GM18951 (cell line): ENCODE data around the gene APP.

Experiments used
- POLR2A ChIP-seq: IDR thresholded peaks from 4 replicates; pipeline ENCODE4 v1.6.1; 2011; ENCODE audit warnings: mild to moderate bottlenecking; ENCODE audit not compliant: insufficient read length, insufficient read depth; ENCODE audit errors: extremely low read depth
- in situ Hi-C: fragments of 300-500 bp; cut with MboI; formaldehyde crosslinking; loops from one replicate; pipeline ENCODE4 v1.12.0; 2022; ENCODE audit warnings: low sequenced_read_pairs, mixed read lengths, inconsistent platforms; ENCODE audit not compliant: unreplicated experiment

Gene APP

DNA sequence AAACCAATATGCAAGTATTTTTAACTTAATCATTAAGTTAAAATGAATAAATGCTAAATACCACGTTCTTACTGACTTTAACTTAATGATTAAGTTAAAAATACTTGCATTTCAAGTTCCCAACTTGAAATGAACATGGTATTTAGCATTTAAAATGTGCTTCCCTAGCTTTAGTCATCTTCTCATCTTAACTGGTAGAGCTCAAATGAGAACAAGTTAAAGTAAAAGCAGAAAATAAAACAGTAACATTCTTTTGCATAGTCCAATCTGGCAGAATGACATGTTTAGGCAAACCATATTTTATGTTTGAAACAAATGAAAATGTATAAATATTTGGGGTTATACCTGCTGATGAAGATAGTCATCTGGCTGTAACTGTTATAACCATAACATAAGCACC, 186.0 kb downstream of the APP start:
- TF ChIP-seq POLR2A = no peak
- in situ Hi-C loops = no loop called here

- TF ChIP-seq POLR2A = no peak
- in situ Hi-C loops = no loop called here
Measured at GRCh38 chr21:25983745-25984144, 186.8 kb downstream of the APP start.

DNA sequence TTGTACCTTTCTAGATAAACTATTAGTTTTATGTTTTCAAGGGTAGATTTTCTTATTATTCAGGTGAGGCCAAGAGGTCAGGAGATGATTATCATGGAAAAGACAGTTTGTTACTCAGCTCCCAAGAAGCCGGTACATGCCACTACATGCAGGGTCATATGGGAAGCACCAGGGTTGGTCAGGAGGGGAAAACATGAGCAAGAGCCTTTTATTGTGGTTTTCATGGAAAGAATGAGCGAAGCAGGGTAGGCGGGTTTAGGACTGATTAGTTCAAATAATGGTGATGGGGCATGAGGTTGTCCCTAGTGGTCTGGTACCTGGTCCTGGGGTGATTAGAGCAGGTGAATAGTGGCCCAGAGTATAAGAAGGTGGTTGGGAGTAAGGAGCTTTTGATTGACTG, 189.9 kb downstream of the APP start:
- in situ Hi-C loops = no loop called here
- TF ChIP-seq POLR2A = no peak

DNA sequence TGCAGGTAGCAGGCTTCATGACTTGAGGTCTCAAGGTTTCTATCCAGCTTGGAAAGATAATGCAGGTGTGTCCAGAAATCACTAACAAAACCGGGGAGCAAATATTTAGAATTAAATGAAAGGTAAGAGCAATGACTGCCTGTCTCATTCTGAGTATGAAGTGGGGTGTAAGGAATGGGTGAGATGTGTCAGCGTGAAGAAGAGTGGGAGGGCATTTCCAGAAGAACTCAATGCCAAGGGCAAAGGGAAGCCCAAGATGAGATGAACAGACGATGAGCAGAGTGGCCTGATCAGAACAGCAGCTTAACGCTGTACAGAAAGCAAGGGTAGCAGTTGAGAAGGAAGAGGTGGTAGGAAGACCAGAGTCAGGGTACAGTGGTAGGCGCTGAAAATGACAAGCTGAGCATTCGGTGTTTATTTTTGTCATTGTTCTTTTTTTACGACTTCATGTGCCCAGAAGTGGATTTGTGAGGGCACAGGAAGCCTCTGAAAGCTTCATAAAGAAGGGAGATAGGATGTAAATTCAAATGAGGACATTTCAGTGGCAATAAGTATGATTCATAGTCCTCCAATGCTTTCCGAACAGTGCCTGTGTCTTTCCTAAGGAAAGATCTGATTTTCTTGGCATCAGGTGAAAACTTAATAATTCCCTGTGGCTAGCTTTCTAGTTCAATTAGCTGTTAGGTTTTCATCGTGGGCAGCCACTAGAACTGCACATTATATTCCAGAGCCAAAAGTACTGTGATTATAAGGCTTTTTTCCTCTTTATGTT, 190.5 kb downstream of the APP start:
- in situ Hi-C loops = no loop called here
- TF ChIP-seq POLR2A = no peak

- in situ Hi-C loops = no loop called here
- TF ChIP-seq POLR2A = no peak
Measured at GRCh38 chr21:25977068-25977611, 193.4 kb downstream of the APP start.

GRCh38 chr21:25974964-25975363, 195.6 kb downstream of the APP start:
- in situ Hi-C loops = no loop called here
- TF ChIP-seq POLR2A = no peak

DNA sequence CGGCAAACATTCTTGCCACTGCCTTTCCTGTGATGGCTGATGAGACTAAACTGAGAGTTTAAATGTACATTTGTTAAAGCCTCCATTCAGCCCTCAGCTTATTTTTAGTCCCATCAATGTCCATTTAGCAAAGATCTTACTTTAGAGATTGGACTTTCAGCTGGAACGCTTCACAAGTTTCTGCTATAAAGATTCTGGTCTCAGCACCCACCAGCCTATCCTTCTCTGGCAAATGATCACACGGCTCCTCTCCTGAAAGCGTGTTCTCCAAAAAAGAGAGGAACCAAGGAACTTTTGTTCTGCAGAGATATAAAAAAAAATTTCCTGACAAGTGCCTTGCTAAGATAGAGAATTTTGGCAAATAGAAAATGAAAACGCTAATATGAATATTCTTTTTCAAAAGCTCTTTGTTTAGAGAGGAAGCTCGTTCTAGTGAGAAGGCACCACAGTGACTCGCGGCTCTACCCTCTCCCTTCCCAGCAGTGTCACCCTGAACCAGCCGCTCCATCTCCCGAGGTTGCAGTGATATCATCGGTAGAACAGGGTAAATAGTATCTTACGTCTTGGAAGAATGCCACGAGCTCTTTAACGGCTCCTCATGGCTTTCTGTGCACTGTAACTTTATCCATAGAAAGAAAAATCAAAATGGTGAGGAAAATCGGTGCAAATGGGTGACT, 200.2 kb downstream of the APP start:
- no peak for TF ChIP-seq POLR2A

DNA sequence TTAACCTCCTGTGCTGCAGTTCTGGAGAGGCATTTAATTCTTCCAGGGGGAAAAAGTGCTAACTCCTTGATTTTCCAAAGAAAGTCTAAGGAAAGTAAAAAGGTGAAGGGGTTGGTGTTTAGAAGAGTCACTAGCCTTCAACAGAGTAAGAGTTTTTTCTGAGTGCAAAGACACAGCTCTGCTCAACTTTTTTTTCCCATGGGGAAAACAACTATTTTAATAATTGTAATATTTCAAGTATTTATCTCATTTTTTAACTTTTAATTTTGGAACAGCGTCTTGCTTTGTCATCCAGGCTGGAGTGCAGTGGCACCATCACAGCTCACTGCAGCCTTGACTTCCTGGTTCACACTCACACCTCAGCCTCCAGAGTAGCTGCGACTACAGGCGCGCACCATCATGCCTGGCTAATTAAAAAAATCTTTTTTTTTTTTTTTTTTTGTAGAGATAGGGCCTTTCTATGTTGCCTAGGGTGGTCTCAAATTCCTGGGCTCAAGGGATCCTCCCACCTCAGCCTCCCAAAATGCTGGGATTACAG, 202.6 kb downstream of the APP start:
- TF ChIP-seq POLR2A = no peak
- in situ Hi-C loops = no loop called here

More for the DNA sequence above, 200.2 kb downstream of the APP start:
- in situ Hi-C loops = no loop called here

- in situ Hi-C loops = no loop called here
- TF ChIP-seq POLR2A = no peak
Measured at GRCh38 chr21:25967181-25967900, 203.2 kb downstream of the APP start.

GRCh38 chr21:25965951-25966707, 204.4 kb downstream of the APP start:
- in situ Hi-C loops = no loop called here
- no peak for TF ChIP-seq POLR2A

DNA sequence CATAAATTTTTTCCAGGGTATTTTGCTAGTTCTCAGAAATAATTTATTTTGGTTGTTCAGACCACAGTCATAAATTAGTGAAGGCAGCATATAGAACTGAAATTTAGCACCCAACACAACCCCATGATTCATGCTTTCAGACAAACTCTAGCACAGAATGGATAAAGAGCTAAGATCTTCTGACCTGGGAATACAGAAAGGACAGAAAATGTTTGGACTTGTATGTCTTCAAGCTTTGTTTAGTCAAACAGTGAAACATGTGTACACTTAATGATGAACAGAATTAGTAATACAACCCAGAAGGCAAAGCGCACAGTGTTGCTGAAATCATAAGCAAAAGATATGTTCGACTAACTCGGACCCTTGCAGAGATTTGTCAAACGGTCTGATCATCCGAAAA, 205.6 kb downstream of the APP start:
- in situ Hi-C loops = no loop called here
- no peak for TF ChIP-seq POLR2A

GRCh38 chr21:25964015-25964414, 206.6 kb downstream of the APP start:
- no peak for TF ChIP-seq POLR2A
- in situ Hi-C loops = no loop called here
